HG03025 (cell line): ENCODE measurements around the gene SIGMAR1.

Source experiments
- ATAC-seq: cut with Tn5 transposase; IDR thresholded peaks from one replicate; pipeline ENCODE4 v1.9.1; 2021; ENCODE audit warnings: mild to moderate bottlenecking, moderate library complexity; ENCODE audit not compliant: unreplicated experiment, low FRiP score

The SIGMAR1 gene

GRCh38 chr9:34607331-34607730, 30.3 kb downstream of the SIGMAR1 start:
- no peak for ATAC-seq

GRCh38 chr9:34606905-34607304, 30.7 kb downstream of the SIGMAR1 start:
- no peak for ATAC-seq

GRCh38 chr9:34606190-34606589, 31.4 kb downstream of the SIGMAR1 start:
- ATAC-seq, result no peak

- ATAC-seq, result no peak
Observed at GRCh38 chr9:34603610-34604231, 33.9 kb downstream of the SIGMAR1 start.

- no peak for ATAC-seq
Observed at GRCh38 chr9:34601937-34602573, 35.5 kb downstream of the SIGMAR1 start.

GRCh38 chr9:34600908-34601307, 36.7 kb downstream of the SIGMAR1 start:
- ATAC-seq, result no peak

- ATAC-seq, result no peak
Observed at GRCh38 chr9:34599546-34599945, 38.0 kb downstream of the SIGMAR1 start.

GRCh38 chr9:34594177-34594576, 43.4 kb downstream of the SIGMAR1 start:
- no peak for ATAC-seq

GRCh38 chr9:34592895-34593601, 44.5 kb downstream of the SIGMAR1 start:
- no peak for ATAC-seq

- no peak for ATAC-seq
Observed at GRCh38 chr9:34591917-34592866, 45.4 kb downstream of the SIGMAR1 start.

- no peak for ATAC-seq
Observed at GRCh38 chr9:34591248-34591916, 46.2 kb downstream of the SIGMAR1 start.

- ATAC-seq, result no peak
Observed at GRCh38 chr9:34590381-34591247, 47.0 kb downstream of the SIGMAR1 start.

- ATAC-seq, result no peak
Observed at GRCh38 chr9:34589636-34590380, 47.8 kb downstream of the SIGMAR1 start, which contains the start of gene CNTFR. CNTFR (minus strand) TSS chr9:34589724; CDS start chr9:34568981, 20,743 bp downstream.

GRCh38 chr9:34588671-34589635, 48.6 kb downstream of the SIGMAR1 start:
- no peak for ATAC-seq

- ATAC-seq, result no peak
Observed at GRCh38 chr9:34587271-34587670, 50.3 kb downstream of the SIGMAR1 start.

GRCh38 chr9:34585946-34586669, 51.5 kb downstream of the SIGMAR1 start:
- ATAC-seq, result no peak

GRCh38 chr9:34584970-34585369, 52.6 kb downstream of the SIGMAR1 start:
- no peak for ATAC-seq
